Measurements from ENCODE around the gene CNTN3.

The CNTN3 gene

DNA sequence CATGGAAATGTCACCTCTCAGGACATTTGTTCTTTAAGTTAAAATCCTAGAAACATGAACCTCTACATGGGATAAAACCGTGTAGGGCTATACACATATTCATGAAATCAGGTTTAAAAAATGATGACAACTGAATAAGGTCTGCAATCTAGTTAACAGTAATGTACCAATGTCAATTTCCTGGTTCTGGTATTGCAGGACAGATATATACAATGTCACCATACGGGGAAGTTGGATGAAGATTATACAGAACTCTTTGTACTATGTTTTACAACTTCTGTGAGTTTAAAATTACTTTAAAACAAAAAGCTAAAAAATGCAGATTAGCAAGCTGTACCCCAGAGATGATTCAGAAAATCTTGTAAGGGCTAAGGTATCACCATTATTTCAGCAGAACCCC, 6.7 kb downstream of the CNTN3 start:
- FAIRE-seq: no peak

DNA sequence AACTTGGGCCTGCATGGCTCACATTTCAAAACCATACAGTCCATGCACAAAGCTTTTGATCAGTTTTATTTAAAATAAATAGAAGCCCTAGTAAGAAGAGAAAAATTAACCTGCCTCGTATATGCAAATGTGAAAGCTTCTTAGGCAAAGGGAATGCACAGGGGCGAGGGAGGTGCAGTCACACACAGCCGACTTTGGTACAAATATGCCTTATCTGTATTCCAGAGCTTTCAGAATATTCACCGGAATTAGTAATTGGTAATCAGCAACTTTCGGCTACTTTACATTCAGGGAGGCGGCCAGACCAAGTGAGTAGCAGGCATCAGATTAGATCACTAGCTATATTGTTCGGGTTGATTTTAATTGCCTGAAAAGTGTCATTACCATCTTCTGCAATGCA, 7.5 kb downstream of the CNTN3 start:
- no peak for FAIRE-seq

DNA sequence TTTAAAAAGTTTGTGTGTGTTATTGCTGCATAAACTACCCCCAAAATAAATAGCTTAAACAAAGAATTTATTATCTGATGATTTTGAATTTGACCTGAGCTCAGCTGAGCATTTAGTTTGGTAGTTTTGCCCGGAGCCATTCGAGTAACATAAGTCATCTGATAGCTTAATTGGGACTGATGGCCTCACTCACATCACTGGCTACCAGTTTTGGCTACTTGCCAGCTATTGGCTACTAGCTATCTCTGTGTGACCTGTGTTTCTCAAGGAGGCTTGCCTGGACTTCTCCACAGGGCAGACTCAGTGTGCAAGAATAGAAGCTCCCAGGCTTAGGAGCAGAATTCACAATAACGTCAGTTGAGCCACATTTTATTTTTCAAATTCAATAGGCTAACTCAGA, 9.0 kb downstream of the CNTN3 start:
- no peak for FAIRE-seq

DNA sequence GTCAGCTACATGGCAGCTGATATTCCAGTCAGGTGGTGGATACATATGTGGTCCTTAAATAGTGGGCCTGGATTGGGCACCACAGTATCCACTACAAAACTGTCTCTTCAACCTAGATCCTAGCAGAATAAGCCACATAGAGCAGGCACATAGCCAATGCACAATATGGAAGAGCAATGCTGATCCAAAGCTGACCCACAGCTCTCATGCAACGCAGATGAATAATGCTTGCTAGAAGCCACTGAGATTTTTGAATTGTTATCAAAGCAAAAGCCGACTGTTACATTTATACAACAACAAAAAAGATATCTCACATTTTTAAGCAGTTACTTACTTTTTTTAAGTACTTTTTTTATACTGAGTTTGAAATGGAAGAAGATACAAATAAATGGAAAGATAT, 11.2 kb downstream of the CNTN3 start:
- FAIRE-seq: no peak

DNA sequence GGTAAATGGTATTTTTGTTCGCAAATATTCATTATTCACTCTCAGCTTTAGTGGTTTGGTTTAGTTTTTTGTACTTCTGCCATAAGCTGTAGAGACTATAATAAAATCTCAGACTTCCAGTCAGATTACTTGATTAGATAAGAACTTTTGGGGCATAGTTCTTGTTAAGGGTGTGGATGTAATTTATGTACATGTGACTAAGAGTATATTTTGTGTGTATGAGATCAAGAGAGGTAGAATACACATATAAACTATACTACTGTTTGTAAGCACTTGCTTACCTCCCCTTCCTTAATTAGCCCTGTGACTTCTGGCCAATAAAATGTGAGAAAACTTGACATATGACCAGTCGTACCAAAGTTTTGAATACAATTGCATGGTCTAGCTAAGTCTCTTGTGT, 12.0 kb downstream of the CNTN3 start:
- FAIRE-seq: no peak

DNA sequence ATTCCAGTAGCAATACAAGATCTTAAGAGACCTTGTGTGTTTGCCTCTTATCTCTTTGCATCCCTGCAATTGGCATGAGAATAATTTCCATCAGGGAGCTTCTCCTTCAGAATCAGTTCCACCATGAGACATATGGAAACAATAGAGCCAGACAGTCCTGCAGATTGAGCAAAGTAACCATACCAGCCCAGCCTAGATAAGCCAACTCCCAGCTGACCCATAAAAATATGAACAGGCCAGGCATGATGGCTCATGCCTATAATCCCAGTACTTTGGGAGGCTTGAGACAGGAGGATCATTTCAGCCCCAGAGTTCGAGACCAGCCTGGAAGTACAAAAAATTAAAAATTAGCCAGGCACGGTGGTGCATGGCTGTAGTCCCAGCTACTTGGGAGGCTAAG, 12.7 kb downstream of the CNTN3 start:
- no peak for FAIRE-seq

DNA sequence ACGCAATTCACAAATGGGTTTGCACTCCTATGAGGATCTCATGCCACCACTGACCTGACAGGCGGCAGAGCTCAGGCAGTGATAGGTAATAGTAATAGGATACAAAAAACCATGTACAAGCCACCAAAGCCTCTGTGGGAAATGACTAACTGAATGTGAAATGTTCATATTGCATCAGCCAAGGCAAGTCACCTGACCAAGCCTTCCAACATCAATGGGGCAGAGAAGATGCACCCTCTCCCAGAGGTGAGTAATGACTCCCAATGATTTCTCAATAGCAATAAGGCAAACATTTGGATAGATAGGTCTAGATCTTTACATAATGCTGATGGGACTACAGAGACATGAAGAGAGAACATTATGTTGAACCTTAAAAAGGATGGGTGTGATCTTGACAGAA, 14.9 kb downstream of the CNTN3 start:
- no peak for FAIRE-seq

DNA sequence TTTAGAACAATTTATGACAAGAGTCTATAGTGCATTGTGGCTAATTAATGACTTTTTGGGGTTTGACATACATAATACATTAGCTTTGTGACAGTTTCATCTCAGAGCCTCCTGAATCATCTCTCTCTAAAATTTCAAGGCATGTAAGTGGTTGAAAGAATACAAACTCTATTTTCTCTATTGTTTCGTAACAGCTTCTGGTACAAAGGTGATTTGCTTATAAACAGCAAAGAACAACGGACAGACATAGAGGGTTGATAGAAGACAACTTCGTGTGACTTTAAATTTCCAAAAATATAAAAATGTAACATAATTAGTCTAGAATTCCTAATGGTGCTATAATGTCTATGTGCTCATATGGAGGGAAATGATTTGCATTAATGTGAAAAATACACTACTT, 21.3 kb downstream of the CNTN3 start:
- FAIRE-seq: no peak

DNA sequence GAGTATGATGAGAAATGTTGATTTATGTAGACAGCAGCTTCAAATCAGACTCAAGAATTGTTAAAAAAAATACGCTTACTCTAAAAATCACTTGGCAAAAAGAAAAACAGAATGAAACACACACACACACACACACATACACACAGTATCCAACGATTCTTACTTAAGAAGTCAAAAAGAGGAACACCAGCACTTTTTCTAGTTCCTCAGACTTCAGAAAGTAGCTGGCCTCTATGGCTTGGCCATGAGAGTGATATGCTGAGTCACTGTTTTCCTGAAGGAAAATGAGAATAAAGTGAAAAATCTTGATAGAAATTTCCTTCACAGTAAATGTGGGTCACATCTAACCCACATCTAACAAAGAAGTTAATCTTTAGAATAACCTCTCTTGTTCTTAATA, 22.1 kb downstream of the CNTN3 start:
- no peak for FAIRE-seq

DNA sequence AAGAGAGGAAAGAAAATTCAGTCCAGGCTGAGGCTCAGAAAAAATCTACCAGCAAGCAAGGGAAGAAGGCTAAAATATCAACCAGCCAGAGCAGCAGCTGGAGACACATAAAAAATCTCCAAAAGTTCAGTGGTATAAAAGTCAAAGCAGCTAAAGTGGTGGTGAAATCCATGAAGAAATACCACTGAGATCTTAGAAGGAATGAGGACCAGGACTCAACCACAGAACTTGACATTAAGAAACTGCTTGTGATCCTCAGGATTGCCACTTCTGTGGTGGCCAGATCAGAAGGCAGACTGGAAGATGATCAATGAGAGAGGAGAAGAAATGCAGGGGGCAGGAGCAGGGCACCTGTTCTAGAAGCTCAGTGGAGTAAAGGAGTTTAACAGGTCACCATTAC, 22.5 kb downstream of the CNTN3 start:
- FAIRE-seq: no peak

DNA sequence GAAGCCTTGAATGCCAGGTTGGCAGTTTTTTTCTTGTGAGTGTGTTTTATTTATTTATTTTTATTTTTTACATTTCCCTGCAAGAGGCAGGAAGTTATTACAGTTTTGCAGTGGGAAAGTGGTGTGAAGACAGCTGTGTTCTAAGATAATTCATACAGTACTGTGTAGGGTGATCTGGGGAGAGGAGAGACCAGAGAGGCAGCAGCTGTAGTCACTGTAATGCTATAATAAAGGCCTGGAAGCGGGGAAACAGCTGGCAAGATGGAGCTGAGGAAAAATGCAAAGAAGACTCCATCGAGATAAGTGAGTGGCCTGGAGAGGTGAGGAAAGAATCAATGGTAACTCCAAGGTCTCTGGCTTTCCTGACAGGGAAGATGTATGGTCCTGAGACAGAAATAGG, 23.1 kb downstream of the CNTN3 start:
- no peak for FAIRE-seq

DNA sequence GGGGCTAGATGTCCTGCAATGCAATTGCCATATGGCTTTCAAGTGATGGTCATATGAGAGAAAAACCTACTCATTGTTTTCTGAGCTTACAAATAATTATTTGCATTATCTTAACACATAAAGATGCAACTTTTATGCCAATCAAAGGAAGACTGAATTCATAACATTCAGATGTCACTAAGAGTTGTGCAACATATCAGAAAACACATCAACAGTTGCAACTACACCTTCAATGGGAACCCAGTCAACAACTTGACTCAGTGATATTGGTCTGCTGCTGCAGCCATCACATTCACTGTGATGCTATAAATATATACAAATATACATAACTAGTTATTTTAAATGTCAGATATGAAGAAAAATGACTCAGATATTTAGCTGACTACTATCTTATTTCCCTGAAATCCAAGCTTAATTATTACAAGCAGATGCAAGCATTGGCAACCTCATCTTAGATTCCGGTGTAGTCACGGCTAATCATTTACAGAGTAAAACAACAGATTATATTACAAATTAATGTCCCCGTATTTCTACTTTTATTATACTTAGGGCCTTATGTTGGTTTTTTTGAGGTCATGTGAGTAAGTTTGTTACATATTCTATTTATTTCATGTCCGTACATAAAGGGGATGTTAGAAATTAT, 23.7 kb downstream of the CNTN3 start:
- no peak for FAIRE-seq

DNA sequence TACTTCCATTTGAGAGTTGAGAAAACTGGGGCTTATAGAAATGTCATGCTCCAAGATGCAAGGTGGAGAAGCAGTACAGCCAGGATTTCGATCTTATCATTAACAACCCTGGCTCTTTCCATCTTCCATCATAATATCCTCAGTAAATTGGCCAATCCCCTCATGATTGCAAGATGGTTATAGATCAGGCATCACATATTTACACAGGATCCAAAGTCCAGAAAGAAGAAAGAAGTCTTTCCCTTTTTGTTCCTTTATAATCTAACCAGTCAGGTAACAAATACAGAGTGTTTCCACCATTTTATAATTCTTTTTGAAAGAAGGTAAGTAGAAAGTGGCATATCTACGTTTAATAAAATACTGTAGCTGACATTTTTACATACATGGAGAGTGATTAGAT, 29.7 kb downstream of the CNTN3 start:
- FAIRE-seq: no peak

DNA sequence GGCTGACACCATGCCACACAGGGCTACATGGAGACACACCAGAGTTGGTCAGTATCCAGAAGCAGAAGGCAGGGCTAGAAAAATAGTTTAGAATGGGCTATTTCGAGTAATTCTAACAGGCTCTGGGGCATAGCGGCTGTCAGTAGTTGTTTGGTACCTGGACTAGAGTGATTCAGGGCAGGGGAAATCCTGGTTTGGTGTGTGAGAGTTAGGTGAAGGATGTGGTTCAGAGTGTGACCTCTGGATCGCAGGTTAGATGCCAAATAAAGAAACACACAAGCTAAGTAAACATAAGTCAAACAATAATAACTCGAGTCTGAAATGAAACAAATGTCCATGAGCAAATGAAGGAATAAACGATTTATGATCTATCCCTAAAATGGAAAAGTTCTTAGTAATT, 31.5 kb downstream of the CNTN3 start:
- FAIRE-seq: no peak

DNA sequence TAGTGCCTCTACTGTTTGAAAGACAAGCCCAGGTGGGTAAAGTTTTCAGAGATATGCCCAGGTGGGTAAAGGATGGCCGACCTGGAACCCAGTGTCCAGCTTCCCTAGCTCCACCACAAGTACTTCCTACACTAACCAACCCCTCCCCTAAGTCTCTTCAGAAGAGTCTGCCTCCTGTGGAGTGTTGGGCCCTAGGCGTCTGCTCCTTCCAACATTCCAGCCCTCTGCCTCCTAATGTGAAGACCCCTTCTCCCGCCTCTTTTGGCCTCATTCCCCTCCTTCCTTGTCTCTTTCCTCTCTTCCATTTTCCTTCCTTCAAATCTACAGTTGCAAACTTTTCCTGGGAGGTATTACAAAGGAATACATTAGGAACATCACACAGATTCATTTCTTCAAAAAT, 38.6 kb downstream of the CNTN3 start:
- FAIRE-seq: no peak

DNA sequence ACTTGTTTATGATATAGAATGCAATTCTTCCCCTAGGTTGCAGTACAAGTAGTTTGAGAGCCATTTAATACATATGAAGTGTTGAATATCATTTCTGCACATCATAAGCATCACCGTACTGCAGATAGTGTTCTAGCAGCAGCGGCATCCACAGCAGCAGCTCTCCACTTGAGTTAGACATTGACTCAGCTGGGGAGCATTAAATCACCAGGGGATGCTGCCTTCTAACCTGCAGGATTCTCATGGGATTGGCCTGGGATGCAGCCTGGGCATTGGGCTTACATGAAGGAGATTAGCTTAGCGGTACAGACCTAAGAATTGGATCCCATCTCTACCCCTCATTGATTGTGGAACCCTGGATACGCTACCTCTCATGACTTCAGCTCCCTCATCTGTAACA, 43.3 kb downstream of the CNTN3 start:
- no peak for FAIRE-seq
